GM20000 (cell line): ENCODE measurements around the gene VEGFB.
A peak's percentile ranks its signal among the peaks of the same experiment; 100 is the strongest.

Experiments
- DNase-seq: peaks from one replicate; pipeline ENCODE4 v3.0.0; 2012; ENCODE audit warnings: low spot score
- TF ChIP-seq, protein P1 (sequence below): IDR thresholded peaks from 2 replicates; pipeline ENCODE4 v1.5.1; 2012; ENCODE audit warnings: mild to moderate bottlenecking, control low read depth; ENCODE audit errors: extremely low read depth, missing control alignments

Gene VEGFB

DNA sequence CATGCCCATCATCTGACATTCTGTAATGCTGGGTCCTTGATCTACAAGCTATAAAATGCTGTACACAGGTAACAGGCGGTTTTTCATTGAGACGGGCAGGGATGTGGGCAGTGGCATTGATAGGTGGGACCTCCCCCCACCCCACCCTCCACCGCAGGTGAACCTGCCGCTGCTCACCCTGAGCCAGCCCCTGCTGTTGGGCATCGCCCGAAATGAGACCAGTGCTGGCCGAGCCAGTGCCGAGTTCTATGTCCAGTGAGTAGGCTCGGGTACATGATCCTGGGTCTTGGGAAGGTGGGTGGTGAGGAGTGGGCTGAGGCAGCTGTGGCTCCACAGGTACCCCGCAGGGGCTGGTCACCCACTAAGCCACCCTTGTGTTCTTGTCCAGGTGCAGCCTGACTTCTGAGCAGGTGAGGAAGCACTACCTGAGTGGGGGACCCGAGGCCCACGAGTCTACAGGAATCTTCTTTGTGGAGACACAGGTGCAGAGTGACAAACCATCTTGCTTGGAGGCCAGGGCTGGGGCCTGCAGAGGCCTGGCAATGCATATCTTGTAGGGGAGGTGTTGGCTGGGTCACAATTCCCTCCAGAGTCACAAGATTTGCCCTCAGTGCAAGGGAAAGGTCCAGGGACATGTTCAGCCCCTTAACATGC lies 5.2 kb upstream of the VEGFB start:
- DNase-seq: no peak
- TF ChIP-seq, protein P1, sequence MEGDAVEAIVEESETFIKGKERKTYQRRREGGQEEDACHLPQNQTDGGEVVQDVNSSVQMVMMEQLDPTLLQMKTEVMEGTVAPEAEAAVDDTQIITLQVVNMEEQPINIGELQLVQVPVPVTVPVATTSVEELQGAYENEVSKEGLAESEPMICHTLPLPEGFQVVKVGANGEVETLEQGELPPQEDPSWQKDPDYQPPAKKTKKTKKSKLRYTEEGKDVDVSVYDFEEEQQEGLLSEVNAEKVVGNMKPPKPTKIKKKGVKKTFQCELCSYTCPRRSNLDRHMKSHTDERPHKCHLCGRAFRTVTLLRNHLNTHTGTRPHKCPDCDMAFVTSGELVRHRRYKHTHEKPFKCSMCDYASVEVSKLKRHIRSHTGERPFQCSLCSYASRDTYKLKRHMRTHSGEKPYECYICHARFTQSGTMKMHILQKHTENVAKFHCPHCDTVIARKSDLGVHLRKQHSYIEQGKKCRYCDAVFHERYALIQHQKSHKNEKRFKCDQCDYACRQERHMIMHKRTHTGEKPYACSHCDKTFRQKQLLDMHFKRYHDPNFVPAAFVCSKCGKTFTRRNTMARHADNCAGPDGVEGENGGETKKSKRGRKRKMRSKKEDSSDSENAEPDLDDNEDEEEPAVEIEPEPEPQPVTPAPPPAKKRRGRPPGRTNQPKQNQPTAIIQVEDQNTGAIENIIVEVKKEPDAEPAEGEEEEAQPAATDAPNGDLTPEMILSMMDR: no peak

DNA sequence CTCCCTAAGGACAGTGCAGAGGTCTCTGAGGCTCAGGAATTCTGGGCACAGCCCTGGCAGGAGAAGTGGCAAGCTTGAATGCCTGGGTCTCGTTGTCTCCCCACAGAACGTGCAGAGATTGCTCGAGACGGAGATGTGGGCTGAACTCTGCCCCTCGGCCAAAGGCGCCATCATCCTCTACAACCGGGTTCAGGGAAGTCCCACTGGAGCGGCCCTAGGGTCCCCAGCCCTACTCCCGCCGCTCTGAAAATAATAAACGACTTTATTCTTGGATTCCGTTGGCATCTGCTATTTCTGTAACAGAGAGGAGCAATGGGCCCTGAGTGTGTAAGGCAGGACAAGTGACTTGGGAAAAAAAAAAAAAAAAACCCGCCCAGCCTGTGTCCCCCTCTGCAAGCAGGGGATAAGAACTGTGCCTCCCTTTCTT lies 4.6 kb upstream of the VEGFB start:
- TF ChIP-seq, protein P1: no peak
- no peak for DNase-seq

DNA sequence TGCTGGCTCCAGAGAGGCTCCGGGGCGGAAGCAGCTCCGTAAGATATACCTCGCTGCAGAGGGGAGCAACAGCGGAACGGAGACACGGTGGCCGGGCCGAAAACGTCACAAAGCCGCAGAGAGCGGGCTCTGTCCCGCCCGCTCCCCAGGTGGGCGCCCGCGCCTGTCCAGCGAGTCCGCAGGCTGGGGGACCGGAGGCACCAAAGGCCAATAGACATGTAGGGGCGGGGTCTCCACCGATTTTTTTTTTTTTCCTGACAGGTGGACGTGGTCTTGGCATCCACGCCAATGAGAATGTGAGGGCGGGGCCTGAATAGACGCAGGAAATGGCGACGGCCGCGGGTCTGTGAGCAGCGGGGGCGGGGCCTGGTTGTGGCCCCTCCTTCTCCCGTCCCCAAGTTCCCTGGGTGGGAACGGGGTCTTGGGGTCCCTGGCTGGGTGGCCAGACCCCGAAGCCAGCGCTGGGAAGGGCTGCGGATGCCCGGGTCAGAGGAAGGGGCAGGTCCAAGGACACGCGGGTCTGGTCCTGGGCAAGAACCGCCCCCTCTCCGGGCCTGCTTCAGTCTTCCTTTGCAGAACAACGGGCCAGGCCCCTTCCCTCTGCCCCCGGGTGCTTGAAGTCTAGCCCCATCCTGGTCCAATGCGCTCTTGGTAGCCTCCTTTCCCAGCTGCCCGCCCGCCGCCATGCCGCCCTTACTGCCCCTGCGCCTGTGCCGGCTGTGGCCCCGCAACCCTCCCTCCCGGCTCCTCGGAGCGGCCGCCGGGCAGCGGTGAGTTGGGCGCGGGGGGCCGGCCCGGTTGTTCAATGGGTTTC lies 4.0 kb upstream of the VEGFB start, which contains the start of gene DNAJC4:
Gene DNAJC4, plus strand, starts transcription at position 378 of the 814 bp plus-strand sequence. Its CDS starts 307 bp downstream, at position 685.
- TF ChIP-seq, protein P1: no peak
- peak; percentile 93 for DNase-seq

DNA sequence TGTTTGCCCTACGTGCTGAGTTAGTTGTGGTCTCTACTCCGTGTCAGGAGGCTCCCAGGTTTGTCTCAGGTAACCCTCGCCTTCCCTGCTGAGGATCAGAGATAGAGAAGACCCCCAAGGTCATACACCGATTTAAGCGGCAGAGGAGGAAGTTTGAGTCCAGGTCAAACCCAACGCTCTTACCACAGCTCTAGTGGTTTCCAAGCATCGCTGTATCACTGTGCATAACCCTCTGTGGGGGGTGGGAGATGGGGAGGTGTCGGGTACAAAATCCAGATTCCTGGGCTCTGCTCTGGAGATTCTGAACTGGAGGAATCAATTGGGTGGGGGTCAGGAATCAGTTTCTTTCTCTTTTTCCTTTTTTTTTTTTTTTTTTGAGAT lies 3.4 kb upstream of the VEGFB start:
- DNase-seq: no peak

DNA sequence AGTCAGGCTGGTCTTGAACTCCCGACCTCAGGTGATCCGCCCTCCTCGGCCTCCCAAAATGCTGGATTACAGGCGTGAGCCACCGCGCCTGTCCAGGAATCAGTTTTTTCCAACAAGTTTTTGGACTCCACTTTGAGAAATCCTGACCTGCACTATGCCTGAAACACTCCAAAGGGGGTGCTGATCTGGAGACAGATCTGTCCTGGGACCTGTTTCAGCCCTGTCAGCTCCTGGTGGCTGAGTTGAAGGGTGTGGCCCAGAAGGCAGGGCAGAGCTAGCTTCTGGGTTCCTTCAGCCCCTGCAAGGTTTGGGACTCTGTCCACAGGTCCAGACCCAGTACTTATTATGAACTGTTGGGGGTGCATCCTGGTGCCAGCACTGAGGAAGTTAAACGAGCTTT lies 2.8 kb upstream of the VEGFB start:
- DNase-seq: no peak
- TF ChIP-seq, protein P1: no peak

More for the DNA sequence above, 3.4 kb upstream of the VEGFB start:
- TF ChIP-seq, protein P1: no peak

DNA sequence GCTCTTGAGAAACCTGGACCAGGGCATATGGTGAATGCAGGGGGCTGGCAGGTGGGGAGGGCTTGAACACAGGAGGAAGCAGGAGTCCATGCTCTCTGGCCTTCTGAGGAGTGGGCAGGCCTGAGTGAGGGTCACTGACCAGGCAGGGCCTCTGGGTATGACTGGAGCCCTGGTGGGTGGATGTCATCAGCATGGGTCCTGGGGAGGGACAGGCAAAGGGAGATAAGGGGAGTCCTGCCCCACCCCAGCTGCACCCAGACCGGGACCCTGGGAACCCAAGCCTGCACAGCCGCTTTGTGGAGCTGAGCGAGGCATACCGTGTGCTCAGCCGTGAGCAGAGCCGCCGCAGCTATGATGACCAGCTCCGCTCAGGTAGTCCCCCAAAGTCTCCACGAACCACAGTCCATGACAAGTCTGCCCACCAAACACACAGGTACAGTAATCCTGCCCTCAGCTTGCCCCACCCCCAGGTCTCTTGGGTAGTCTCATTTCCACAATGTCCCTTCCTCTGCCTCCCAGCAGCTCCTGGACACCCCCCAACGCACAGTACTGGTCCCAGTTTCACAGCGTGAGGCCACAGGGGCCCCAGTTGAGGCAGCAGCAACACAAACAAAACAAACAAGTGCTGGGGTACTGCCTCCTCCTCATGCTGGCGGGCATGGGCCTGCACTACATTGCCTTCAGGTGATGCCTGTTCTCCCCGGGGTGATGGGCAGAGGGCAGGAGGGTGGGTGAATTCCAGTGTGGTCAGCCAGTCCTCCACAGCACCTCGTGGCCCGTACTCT lies 2.0 kb upstream of the VEGFB start:
- TF ChIP-seq, protein P1: no peak
- no peak for DNase-seq

DNA sequence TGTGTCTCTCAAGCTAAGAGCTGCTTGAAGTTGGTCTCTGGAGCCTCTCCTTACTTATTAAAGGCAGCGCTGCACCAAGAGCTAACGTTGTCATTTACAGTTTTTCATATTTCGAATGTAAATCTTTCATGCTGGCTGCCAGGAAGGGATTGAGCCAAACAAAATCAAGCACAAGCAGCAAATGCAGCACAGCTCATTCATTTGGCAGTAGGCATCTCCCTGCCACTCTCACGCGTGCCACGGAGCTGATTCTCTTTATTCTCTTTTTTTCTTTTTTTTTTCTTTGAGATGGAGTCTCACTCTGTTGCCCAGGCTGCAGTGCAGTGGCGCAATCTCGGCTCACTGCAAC lies 1.4 kb upstream of the VEGFB start:
- DNase-seq: no peak
- TF ChIP-seq, protein P1: no peak
